SK-N-SH treated with all-trans-retinoic acid at 6 μM for 48 hours (cell line): ENCODE data around the gene UBE2I.
A peak's percentile ranks its signal among the peaks of the same experiment; 100 is the strongest.

Source experiments
- ATAC-seq: fragments of 200-7000 bp; cut with Tn5 transposase; 3 replicates; pipeline ENCODE4 v1.9.1; 2020; ENCODE audit warnings: mild to moderate bottlenecking, moderate library complexity
- BACH2 ChIP-seq: fragments of 250-450 bp; sonication (Bioruptor Pico); IDR thresholded peaks from 2 replicates; pipeline ENCODE4 v1.9.0; 2021; ENCODE audit warnings: mild to moderate bottlenecking, borderline replicate concordance
- CREB5 ChIP-seq: fragments of 250-450 bp; sonication (Bioruptor Pico); IDR thresholded peaks from 2 replicates; pipeline ENCODE4 v1.5.1; 2020; ENCODE audit warnings: low read depth, mild to moderate bottlenecking, moderate library complexity
- CSDC2 ChIP-seq: fragments of 250-450 bp; sonication (Bioruptor Pico); IDR thresholded peaks from 2 replicates; pipeline ENCODE4 v1.5.0; 2020; ENCODE audit warnings: mild to moderate bottlenecking, moderate library complexity
- CSRNP3 ChIP-seq: fragments of 250-450 bp; sonication (Bioruptor Pico); IDR thresholded peaks from 2 replicates; pipeline ENCODE4 v1.5.1; 2021; ENCODE audit warnings: mild to moderate bottlenecking, moderate library complexity
- ESRRG ChIP-seq: fragments of 250-450 bp; sonication (Bioruptor Pico); IDR thresholded peaks from 2 replicates; pipeline ENCODE4 v1.6.1; 2021; ENCODE audit warnings: mild to moderate bottlenecking
- GLIS3 ChIP-seq: fragments of 250-450 bp; sonication (Bioruptor Pico); IDR thresholded peaks from 2 replicates; pipeline ENCODE4 v1.5.0; 2020; ENCODE audit warnings: mild to moderate bottlenecking, moderate library complexity
- OSR1 ChIP-seq: fragments of 250-450 bp; sonication (Bioruptor Pico); IDR thresholded peaks from 2 replicates; pipeline ENCODE4 v1.8.0; 2022; ENCODE audit warnings: moderate library complexity, mild to moderate bottlenecking, inconsistent platforms
- PPARA ChIP-seq: fragments of 250-450 bp; sonication (Bioruptor Pico); IDR thresholded peaks from 2 replicates; pipeline ENCODE4 v1.5.0; 2020; ENCODE audit warnings: mild to moderate bottlenecking, borderline replicate concordance
- RARB ChIP-seq: fragments of 250-450 bp; sonication (Bioruptor Pico); IDR thresholded peaks from 2 replicates; pipeline ENCODE4 v1.8.0; 2021; ENCODE audit warnings: mild to moderate bottlenecking, moderate library complexity
- TCF4 ChIP-seq: fragments of 250-450 bp; sonication (Bioruptor Pico); IDR thresholded peaks from 2 replicates; pipeline ENCODE4 v1.8.0; 2021; ENCODE audit warnings: mild to moderate bottlenecking, moderate library complexity, borderline replicate concordance
- TOX ChIP-seq: fragments of 250-450 bp; sonication (Bioruptor Pico); IDR thresholded peaks from 2 replicates; pipeline ENCODE4 v1.8.0; 2021; ENCODE audit warnings: mild to moderate bottlenecking, moderate library complexity, borderline replicate concordance
- ZC3H10 ChIP-seq: fragments of 250-450 bp; sonication (Bioruptor Pico); IDR thresholded peaks from 2 replicates; pipeline ENCODE4 v1.5.1; 2021; ENCODE audit warnings: mild to moderate bottlenecking, moderate library complexity
- ZFP3 ChIP-seq: fragments of 250-450 bp; sonication (Bioruptor Pico); IDR thresholded peaks from 2 replicates; pipeline ENCODE4 v1.5.0; 2020; ENCODE audit warnings: mild to moderate bottlenecking, moderate library complexity
- ZNF565 ChIP-seq: fragments of 450-650 bp; formaldehyde crosslinking; conservative IDR thresholded peaks from 2 replicates; pipeline ENCODE4 v1.5.0; 2020; ENCODE audit warnings: low read depth, mild to moderate bottlenecking, moderate library complexity
- ZNF70 ChIP-seq: fragments of 450-650 bp; formaldehyde crosslinking; IDR thresholded peaks from 2 replicates; pipeline ENCODE4 v1.5.0; 2020; ENCODE audit warnings: mild to moderate bottlenecking, moderate library complexity
- ZNF8 ChIP-seq: fragments of 450-650 bp; formaldehyde crosslinking; IDR thresholded peaks from 2 replicates; pipeline ENCODE4 v1.5.0; 2020; ENCODE audit warnings: mild to moderate bottlenecking, moderate library complexity
- TF ChIP-seq, protein P1 (sequence below): fragments of 250-450 bp; sonication (Bioruptor Pico); IDR thresholded peaks from 2 replicates; pipeline ENCODE4 v1.5.0; 2020; ENCODE audit warnings: mild to moderate bottlenecking, moderate library complexity
- TF ChIP-seq, protein P2 (sequence below): fragments of 250-450 bp; sonication (Bioruptor Pico); IDR thresholded peaks from 2 replicates; pipeline ENCODE4 v1.8.0; 2020; ENCODE audit warnings: mild to moderate bottlenecking, moderate library complexity, borderline replicate concordance
- TF ChIP-seq, protein P3 (sequence below): fragments of 250-450 bp; sonication (Bioruptor Pico); IDR thresholded peaks from 2 replicates; pipeline ENCODE4 v1.8.0; 2021; ENCODE audit warnings: low read depth, mild to moderate bottlenecking, moderate library complexity, borderline replicate concordance

Gene UBE2I

DNA sequence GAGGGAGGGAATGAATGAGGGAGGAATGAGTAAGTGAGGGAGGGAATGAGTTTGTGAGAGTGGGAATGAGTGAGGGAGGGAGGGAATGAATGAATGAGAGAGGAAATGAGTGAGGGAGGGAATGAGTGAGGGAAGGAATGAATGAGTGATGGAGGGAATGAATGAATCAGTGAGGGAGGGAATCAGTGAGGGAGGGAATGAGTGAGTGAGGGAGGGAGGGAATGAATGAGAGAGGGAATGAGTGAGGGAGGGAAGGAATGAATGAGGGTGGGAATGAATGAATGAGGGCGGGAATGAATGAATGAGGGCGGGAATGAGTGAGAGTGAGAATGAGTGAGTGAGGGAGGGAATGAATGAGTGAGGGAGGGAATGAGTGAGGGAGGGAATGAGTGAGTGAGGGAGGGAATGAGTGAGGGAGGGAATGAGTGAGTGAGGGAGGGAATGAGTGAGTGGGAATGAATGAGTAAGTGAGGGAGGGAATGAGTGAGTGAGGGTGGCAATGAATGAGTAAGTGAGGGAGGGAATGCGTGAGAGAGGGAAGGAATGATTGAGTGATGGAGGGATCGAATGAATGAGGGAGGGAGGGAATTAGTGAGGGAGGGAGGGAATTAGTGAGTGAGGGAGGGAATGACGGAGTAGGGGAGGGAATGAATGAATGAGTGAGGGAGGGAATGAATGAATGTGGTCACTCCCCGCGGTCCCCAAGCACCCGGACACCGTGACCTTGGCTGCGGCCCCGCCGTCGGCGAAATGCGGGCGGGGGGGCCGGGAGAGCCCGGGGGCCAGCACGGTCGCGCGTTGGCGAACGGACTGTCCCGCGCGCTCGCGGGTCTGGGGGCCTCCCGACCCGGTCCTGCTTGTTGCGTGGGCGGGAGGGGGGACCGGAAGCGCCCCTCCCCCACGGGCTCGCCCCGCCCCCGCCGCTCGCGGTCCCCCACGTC is 1.1 kb upstream of the UBE2I start:
- TF ChIP-seq, protein P1, sequence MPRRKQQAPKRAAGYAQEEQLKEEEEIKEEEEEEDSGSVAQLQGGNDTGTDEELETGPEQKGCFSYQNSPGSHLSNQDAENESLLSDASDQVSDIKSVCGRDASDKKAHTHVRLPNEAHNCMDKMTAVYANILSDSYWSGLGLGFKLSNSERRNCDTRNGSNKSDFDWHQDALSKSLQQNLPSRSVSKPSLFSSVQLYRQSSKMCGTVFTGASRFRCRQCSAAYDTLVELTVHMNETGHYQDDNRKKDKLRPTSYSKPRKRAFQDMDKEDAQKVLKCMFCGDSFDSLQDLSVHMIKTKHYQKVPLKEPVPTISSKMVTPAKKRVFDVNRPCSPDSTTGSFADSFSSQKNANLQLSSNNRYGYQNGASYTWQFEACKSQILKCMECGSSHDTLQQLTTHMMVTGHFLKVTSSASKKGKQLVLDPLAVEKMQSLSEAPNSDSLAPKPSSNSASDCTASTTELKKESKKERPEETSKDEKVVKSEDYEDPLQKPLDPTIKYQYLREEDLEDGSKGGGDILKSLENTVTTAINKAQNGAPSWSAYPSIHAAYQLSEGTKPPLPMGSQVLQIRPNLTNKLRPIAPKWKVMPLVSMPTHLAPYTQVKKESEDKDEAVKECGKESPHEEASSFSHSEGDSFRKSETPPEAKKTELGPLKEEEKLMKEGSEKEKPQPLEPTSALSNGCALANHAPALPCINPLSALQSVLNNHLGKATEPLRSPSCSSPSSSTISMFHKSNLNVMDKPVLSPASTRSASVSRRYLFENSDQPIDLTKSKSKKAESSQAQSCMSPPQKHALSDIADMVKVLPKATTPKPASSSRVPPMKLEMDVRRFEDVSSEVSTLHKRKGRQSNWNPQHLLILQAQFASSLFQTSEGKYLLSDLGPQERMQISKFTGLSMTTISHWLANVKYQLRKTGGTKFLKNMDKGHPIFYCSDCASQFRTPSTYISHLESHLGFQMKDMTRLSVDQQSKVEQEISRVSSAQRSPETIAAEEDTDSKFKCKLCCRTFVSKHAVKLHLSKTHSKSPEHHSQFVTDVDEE = 0 out of 2 replicates have a peak, but pooled peaks have one; percentile 24
- no peak for TF ChIP-seq CREB5 (CRISPR knock-in tag)
- peak; percentile 23; the same call in 2 of the 3 replicates for ATAC-seq

DNA sequence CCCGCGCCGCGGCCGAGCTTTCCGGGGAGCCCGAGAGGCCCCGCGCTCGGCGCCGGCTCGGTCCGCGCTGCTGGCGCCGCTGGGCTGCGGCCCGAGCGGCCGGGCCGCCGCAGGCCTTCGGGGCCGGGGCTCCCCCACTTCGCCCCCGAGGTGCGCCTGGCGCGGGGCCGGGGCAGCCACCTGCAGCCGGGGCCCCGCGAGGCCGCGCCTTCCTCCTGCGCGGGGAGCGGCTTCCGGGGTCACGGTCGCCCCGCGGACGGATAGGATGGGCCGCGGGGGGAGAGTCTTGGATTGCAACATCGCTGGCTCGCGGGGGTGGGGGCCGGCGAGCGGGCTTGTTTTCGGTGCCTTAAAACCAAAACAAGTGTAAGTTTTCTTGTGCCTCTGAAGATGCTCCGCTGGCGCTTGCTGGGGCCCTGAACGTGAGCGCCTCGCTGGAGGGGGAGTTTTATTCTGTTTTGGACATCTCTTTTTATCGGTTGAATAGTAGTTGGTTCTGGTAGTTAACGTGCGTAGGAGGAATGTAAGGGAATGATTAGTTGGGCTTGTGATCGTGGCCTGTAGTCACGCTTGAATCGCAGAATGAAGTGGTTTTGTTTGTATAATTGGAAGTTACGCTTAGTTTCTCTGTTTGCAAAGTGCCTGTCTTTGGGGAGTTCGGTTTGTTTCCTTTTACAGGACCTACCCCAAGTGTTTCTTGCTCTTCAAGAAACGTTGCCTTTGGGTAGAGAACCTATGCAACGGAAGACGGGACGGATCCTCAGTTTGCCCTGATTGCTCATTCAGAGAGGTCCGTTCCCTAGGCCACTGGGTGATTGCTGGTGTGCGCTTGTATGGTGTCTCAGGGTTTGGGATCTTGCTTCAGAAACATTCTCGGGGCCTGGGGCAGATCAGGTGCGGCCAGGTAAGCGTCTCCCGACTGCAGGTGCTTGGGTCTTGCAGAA is 724 bp downstream of the UBE2I start:
- no peak for ATAC-seq
- TF ChIP-seq ZC3H10 (CRISPR knock-in tag) (no peak), OSR1 (CRISPR knock-in tag) (no peak), ZNF8 (CRISPR knock-in tag) (no peak), BACH2 (CRISPR knock-in tag) (no peak)
- TF ChIP-seq, protein P2, sequence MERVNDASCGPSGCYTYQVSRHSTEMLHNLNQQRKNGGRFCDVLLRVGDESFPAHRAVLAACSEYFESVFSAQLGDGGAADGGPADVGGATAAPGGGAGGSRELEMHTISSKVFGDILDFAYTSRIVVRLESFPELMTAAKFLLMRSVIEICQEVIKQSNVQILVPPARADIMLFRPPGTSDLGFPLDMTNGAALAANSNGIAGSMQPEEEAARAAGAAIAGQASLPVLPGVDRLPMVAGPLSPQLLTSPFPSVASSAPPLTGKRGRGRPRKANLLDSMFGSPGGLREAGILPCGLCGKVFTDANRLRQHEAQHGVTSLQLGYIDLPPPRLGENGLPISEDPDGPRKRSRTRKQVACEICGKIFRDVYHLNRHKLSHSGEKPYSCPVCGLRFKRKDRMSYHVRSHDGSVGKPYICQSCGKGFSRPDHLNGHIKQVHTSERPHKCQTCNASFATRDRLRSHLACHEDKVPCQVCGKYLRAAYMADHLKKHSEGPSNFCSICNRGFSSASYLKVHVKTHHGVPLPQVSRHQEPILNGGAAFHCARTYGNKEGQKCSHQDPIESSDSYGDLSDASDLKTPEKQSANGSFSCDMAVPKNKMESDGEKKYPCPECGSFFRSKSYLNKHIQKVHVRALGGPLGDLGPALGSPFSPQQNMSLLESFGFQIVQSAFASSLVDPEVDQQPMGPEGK = peak; percentile 59; the same call in 1 of the 2 replicates

DNA sequence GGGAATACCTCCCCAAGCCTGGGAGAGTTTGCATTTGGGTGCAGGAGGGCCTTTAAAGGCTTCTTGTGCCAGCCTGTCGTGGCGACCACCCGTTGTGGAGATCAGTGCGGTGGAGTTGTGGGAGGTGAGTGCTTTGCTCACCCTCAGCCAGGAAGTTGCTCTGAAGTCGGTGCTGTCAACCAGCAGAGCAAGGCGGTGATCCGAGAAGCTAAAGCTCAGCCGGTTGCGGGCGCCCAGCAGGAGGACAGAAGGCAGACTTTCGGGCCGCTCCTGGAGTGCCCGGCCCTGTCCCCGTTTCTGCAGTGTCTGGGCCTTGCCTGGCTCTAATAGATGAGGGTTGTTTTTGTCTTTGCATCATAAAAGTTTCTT is 1.4 kb downstream of the UBE2I start:
- TF ChIP-seq PPARA (CRISPR knock-in tag) = no peak
- no peak for TF ChIP-seq ZNF8 (CRISPR knock-in tag)
- no peak for TF ChIP-seq TOX (CRISPR knock-in tag)
- no peak for TF ChIP-seq CSDC2 (CRISPR knock-in tag)
- no peak for TF ChIP-seq ZNF70
- TF ChIP-seq TCF4 = no peak
- TF ChIP-seq, protein P3, sequence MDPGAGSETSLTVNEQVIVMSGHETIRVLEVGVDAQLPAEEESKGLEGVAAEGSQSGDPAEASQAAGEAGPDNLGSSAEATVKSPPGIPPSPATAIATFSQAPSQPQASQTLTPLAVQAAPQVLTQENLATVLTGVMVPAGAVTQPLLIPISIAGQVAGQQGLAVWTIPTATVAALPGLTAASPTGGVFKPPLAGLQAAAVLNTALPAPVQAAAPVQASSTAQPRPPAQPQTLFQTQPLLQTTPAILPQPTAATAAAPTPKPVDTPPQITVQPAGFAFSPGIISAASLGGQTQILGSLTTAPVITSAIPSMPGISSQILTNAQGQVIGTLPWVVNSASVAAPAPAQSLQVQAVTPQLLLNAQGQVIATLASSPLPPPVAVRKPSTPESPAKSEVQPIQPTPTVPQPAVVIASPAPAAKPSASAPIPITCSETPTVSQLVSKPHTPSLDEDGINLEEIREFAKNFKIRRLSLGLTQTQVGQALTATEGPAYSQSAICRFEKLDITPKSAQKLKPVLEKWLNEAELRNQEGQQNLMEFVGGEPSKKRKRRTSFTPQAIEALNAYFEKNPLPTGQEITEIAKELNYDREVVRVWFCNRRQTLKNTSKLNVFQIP (CRISPR knock-in tag) = no peak
- TF ChIP-seq GLIS3 (CRISPR knock-in tag) = no peak
- no peak for TF ChIP-seq ZC3H10 (CRISPR knock-in tag)
- TF ChIP-seq ZFP3 (CRISPR knock-in tag) = no peak
- no peak for TF ChIP-seq ZNF565 (CRISPR knock-in tag)
- TF ChIP-seq RARB (CRISPR knock-in tag) = no peak
- TF ChIP-seq CSRNP3 (CRISPR knock-in tag) = no peak
- TF ChIP-seq OSR1 (CRISPR knock-in tag) = no peak
- no peak for TF ChIP-seq BACH2 (CRISPR knock-in tag)
- no peak for TF ChIP-seq ESRRG (CRISPR knock-in tag)
- peak; percentile 12 for ATAC-seq
